Measurements from ENCODE around the gene EPHA3. TPM values are rescaled to one million over a fixed set of nuclear protein-coding genes. Genes with fewer than 3 reads are reported as not detected.

Gene EPHA3
- total RNA-seq, 1 donor, result 10.9 TPM

GRCh38 chr3:89280822-89281365, 173.5 kb downstream of the EPHA3 start:
- H3K4me1 ChIP-seq (ENCODE audit: insufficient read depth, low read length), result no peaks in the 10 kb centered on the region
- no peak for DNase-seq (ENCODE audit: insufficient read length, low spot score, missing footprints)
- no peaks in the 10 kb centered on the region for H3K36me3 ChIP-seq (ENCODE audit: insufficient read depth, low read length)
- H4K20me1 ChIP-seq (ENCODE audit: insufficient read depth, low read length), result no peaks in the 10 kb centered on the region
- H3K79me2 ChIP-seq (ENCODE audit: insufficient read depth, low read length), result no peaks in the 10 kb centered on the region
- H3K4me2 ChIP-seq (ENCODE audit: insufficient read depth, low read length), result no peak overlapping the region
- no peak overlapping the region for H3K4me3 ChIP-seq (ENCODE audit: insufficient read depth, low read length)
- no peaks in the 10 kb centered on the region for H3K9me3 ChIP-seq (ENCODE audit: low read depth, low read length)
- no peak for TF ChIP-seq CTCF (IDR thresholded peaks at IDR 0.05; ENCODE audit: extremely low read depth, low read depth, low read length)
- no peak overlapping the region for H2AFZ ChIP-seq (ENCODE audit: low read length)
- H3K27ac ChIP-seq (ENCODE audit: low read depth, low read length), result no peak overlapping the region
- no peaks in the 10 kb centered on the region for H3K27me3 ChIP-seq (ENCODE audit: insufficient read depth, low read length)

- Histone ChIP-seq H3K27ac (ENCODE audit: low read depth, low read length) (no peak overlapping the region), H3K9me3 (ENCODE audit: low read depth, low read length) (no peaks in the 10 kb centered on the region), H3K27me3 (ENCODE audit: insufficient read depth, low read length) (no peaks in the 10 kb centered on the region), H3K4me1 (ENCODE audit: insufficient read depth, low read length) (no peaks in the 10 kb centered on the region), H3K79me2 (ENCODE audit: insufficient read depth, low read length) (no peaks in the 10 kb centered on the region), H2AFZ (ENCODE audit: low read length) (no peak overlapping the region), H3K4me3 (ENCODE audit: insufficient read depth, low read length) (no peak overlapping the region), H3K36me3 (ENCODE audit: insufficient read depth, low read length) (no peaks in the 10 kb centered on the region), H3K4me2 (ENCODE audit: insufficient read depth, low read length) (no peak overlapping the region), H4K20me1 (ENCODE audit: insufficient read depth, low read length) (no peaks in the 10 kb centered on the region)
- DNase-seq (ENCODE audit: insufficient read length, low spot score, missing footprints), result no peak
- no peak for TF ChIP-seq CTCF (IDR thresholded peaks at IDR 0.05; ENCODE audit: extremely low read depth, low read depth, low read length)
These were observed 180.6 kb downstream of the EPHA3 start for GRCh38 chr3:89287902-89288508.

GRCh38 chr3:89289574-89290190, 182.3 kb downstream of the EPHA3 start:
- no peak for TF ChIP-seq CTCF (IDR thresholded peaks at IDR 0.05; ENCODE audit: extremely low read depth, low read depth, low read length)
- Histone ChIP-seq H3K27ac (ENCODE audit: low read depth, low read length) (no peak overlapping the region), H3K4me3 (ENCODE audit: insufficient read depth, low read length) (no peak overlapping the region), H3K4me1 (ENCODE audit: insufficient read depth, low read length) (no peaks in the 10 kb centered on the region), H3K27me3 (ENCODE audit: insufficient read depth, low read length) (no peaks in the 10 kb centered on the region), H3K9me3 (ENCODE audit: low read depth, low read length) (no peaks in the 10 kb centered on the region), H2AFZ (ENCODE audit: low read length) (no peak overlapping the region), H3K36me3 (ENCODE audit: insufficient read depth, low read length) (no peaks in the 10 kb centered on the region), H4K20me1 (ENCODE audit: insufficient read depth, low read length) (no peaks in the 10 kb centered on the region), H3K79me2 (ENCODE audit: insufficient read depth, low read length) (no peaks in the 10 kb centered on the region), H3K4me2 (ENCODE audit: insufficient read depth, low read length) (no peak overlapping the region)
- no peak for DNase-seq (ENCODE audit: insufficient read length, low spot score, missing footprints)

GRCh38 chr3:89297199-89297598, 189.8 kb downstream of the EPHA3 start:
- TF ChIP-seq CTCF (IDR thresholded peaks at IDR 0.05; ENCODE audit: extremely low read depth, low read depth, low read length), result no peak
- Histone ChIP-seq H4K20me1 (ENCODE audit: insufficient read depth, low read length) (no peaks in the 10 kb centered on the region), H3K4me3 (ENCODE audit: insufficient read depth, low read length) (no peak overlapping the region), H3K9me3 (ENCODE audit: low read depth, low read length) (no peaks in the 10 kb centered on the region), H3K27me3 (ENCODE audit: insufficient read depth, low read length) (no peaks in the 10 kb centered on the region), H3K4me2 (ENCODE audit: insufficient read depth, low read length) (no peak overlapping the region), H3K79me2 (ENCODE audit: insufficient read depth, low read length) (no peaks in the 10 kb centered on the region), H3K27ac (ENCODE audit: low read depth, low read length) (no peak overlapping the region), H3K36me3 (ENCODE audit: insufficient read depth, low read length) (no peaks in the 10 kb centered on the region), H2AFZ (ENCODE audit: low read length) (no peak overlapping the region), H3K4me1 (ENCODE audit: insufficient read depth, low read length) (peaks cover 15% of the 10 kb centered on the region)
- DNase-seq (ENCODE audit: insufficient read length, low spot score, missing footprints), result peak; percentile 14

Data from osteoblast (primary cell).